ENCODE data around the gene TLE1.

- TF ChIP-seq, protein P1, sequence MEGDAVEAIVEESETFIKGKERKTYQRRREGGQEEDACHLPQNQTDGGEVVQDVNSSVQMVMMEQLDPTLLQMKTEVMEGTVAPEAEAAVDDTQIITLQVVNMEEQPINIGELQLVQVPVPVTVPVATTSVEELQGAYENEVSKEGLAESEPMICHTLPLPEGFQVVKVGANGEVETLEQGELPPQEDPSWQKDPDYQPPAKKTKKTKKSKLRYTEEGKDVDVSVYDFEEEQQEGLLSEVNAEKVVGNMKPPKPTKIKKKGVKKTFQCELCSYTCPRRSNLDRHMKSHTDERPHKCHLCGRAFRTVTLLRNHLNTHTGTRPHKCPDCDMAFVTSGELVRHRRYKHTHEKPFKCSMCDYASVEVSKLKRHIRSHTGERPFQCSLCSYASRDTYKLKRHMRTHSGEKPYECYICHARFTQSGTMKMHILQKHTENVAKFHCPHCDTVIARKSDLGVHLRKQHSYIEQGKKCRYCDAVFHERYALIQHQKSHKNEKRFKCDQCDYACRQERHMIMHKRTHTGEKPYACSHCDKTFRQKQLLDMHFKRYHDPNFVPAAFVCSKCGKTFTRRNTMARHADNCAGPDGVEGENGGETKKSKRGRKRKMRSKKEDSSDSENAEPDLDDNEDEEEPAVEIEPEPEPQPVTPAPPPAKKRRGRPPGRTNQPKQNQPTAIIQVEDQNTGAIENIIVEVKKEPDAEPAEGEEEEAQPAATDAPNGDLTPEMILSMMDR (IDR thresholded peaks at IDR 0.05; ENCODE audit: low read depth, low read length), result no peak
- no peak for TF ChIP-seq EZH2phosphoT487 (IDR thresholded peaks at IDR 0.05; ENCODE audit: low read depth)
Observed at GRCh38 chr9:81666123-81666522, 23.2 kb downstream of the TLE1 start.
